GM12892 (cell line): Measurements from ENCODE around the gene SHC4.

Experiments
- POLR2A ChIP-seq: IDR thresholded peaks from 2 replicates; pipeline ENCODE4 v1.6.1; 2011; ENCODE audit warnings: low read depth, low read length, control low read depth
- POLR2AphosphoS5 ChIP-seq: IDR thresholded peaks from 2 replicates; pipeline ENCODE4 v1.6.1; 2011; ENCODE audit warnings: low read depth, low read length, control low read depth
- TAF1 ChIP-seq: IDR thresholded peaks from 2 replicates; pipeline ENCODE4 v1.6.1; 2011; ENCODE audit warnings: low read depth, mild to moderate bottlenecking, control low read depth, low read length, borderline replicate concordance

DNA sequence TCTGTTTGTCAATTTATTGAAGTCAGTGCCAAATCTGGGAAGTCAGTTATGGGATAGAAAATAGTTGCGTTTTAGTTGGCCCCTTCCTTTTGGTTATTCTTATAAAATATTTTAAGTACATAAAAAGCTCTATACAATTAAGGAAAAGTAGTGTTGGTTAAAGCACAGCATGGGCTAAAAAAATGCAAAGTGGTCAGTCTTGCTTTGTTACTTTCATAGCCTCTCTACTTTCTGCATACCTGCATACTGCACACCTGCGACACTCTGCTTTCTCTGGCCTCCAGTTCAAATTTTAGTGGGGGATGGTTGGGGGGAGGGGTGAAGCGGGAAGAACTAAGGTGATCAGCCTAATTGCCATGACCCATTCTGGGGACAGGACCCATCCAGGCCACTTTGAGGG lies 21.8 kb upstream of the SHC4 start:
- TF ChIP-seq POLR2A (no peak), POLR2AphosphoS5 (no peak), TAF1 (no peak)
